ENCODE measurements around the gene UCHL5.

UCHL5 gene

GRCh38 chr1:193059282-193060114, at the start of gene UCHL5, which contains the start of gene RO60:
TSS of gene UCHL5 (minus strand) at chr1:193059360. CDS start at chr1:193059260, 100 bp downstream.
TSS of gene RO60 (plus strand) at chr1:193059612. CDS start at chr1:193069055, 9,443 bp downstream.
- peak; percentile 98 for DNase-seq (ENCODE audit: low spot score)

- DNase-seq (ENCODE audit: low spot score), result no peak
Measured at GRCh38 chr1:193108471-193108870, 49.3 kb upstream of the UCHL5 start.

GRCh38 chr1:193105821-193106177, 46.6 kb upstream of the UCHL5 start:
- no peak for DNase-seq (ENCODE audit: low spot score)

GRCh38 chr1:193104907-193105820, 46.0 kb upstream of the UCHL5 start, which contains the start of gene GLRX2:
TSS of gene GLRX2 (minus strand) at chr1:193105414. CDS start at chr1:193105382, 32 bp downstream.
- peak; percentile 75 for DNase-seq (ENCODE audit: low spot score)

- peak; percentile 62 for DNase-seq (ENCODE audit: low spot score)
Measured at GRCh38 chr1:193104502-193104906, 45.3 kb upstream of the UCHL5 start.

GRCh38 chr1:193103759-193104501, 44.8 kb upstream of the UCHL5 start:
- DNase-seq (ENCODE audit: low spot score), result no peak

GRCh38 chr1:193102662-193103061, 43.5 kb upstream of the UCHL5 start:
- DNase-seq (ENCODE audit: low spot score), result no peak

GRCh38 chr1:193094112-193094511, 35.0 kb upstream of the UCHL5 start:
- no peak for DNase-seq (ENCODE audit: low spot score)

- no peak for DNase-seq (ENCODE audit: low spot score)
Measured at GRCh38 chr1:193090865-193091264, 31.7 kb upstream of the UCHL5 start.

- DNase-seq (ENCODE audit: low spot score), result no peak
Measured at GRCh38 chr1:193087893-193088292, 28.7 kb upstream of the UCHL5 start.

- DNase-seq (ENCODE audit: low spot score), result no peak
Measured at GRCh38 chr1:193086342-193086741, 27.2 kb upstream of the UCHL5 start.

GRCh38 chr1:193085263-193085662, 26.1 kb upstream of the UCHL5 start:
- DNase-seq (ENCODE audit: low spot score), result no peak

GRCh38 chr1:193083365-193084088, 24.4 kb upstream of the UCHL5 start:
- DNase-seq (ENCODE audit: low spot score), result no peak

GRCh38 chr1:193079187-193079586, 20.0 kb upstream of the UCHL5 start:
- DNase-seq (ENCODE audit: low spot score), result no peak

- no peak for DNase-seq (ENCODE audit: low spot score)
Measured at GRCh38 chr1:193077991-193078390, 18.8 kb upstream of the UCHL5 start.

- no peak for DNase-seq (ENCODE audit: low spot score)
Measured at GRCh38 chr1:193070942-193071341, 11.8 kb upstream of the UCHL5 start.

- no peak for DNase-seq (ENCODE audit: low spot score)
Measured at GRCh38 chr1:193070386-193070753, 11.2 kb upstream of the UCHL5 start.

GRCh38 chr1:193069748-193070385, 10.7 kb upstream of the UCHL5 start:
- no peak for DNase-seq (ENCODE audit: low spot score)

GRCh38 chr1:193068013-193068412, 8.9 kb upstream of the UCHL5 start:
- DNase-seq (ENCODE audit: low spot score), result no peak

- DNase-seq (ENCODE audit: low spot score), result no peak
Measured at GRCh38 chr1:193066606-193067005, 7.4 kb upstream of the UCHL5 start.

- no peak for DNase-seq (ENCODE audit: low spot score)
Measured at GRCh38 chr1:193065954-193066353, 6.8 kb upstream of the UCHL5 start.
